Measurements from ENCODE around the gene TMEM108.

Gene TMEM108

DNA sequence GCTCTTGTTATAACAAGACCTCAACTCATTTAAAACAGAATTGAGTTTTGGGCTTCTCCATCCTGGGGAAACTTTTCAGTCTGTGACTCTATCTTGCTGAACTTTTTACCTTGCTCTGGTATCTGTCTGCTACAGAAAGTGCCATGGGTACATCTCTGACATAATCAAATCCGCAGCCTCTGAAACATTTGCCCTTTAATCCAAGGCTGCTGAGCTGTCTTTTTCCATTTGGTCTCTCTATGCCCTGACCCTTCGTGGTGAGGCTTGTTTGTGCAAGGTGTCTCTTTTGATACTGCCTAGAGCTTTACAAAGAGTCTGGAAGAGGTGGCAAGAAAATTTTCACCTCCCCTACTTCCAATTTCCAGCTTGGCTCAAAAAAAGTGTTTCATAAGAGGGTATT, 11.3 kb downstream of the TMEM108 start:
- FAIRE-seq: no peak

DNA sequence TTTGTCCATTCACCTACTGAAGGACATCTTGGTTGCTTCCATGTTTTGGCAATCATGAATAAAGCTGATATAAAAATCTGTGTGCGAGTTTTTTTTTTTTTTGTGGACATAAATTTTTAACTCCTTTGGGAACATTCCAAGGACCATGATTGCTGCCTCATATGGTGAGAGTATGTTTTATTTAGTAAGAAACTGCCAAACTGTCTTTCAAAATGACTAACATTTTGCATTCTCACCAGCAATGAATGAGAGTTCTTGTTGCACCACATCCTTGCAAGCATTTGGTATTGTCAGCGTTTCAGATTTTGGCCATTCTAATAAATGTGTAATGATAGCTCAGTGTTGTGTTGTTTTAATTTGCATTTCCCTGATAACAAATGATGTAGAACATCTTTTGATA, 12.7 kb downstream of the TMEM108 start:
- DNase-seq (ENCODE audit: insufficient read length, low spot score): no peak
- no peak for TF ChIP-seq SPI1 (IDR thresholded peaks at IDR 0.05; ENCODE audit: low read depth, low read length)
- no peak for TF ChIP-seq PAX5 (IDR thresholded peaks at IDR 0.05; ENCODE audit: insufficient read depth, low read length, severe bottlenecking)
- TF ChIP-seq POLR2A (IDR thresholded peaks at IDR 0.05; ENCODE audit: low read depth, low read length): no peak
- no peak for TF ChIP-seq POLR2AphosphoS5 (IDR thresholded peaks at IDR 0.05; ENCODE audit: low read depth, low read length)
- TF ChIP-seq POU2F2 (IDR thresholded peaks at IDR 0.05; ENCODE audit: low read depth, low read length): no peak
- no peak for TF ChIP-seq TAF1 (IDR thresholded peaks at IDR 0.05; ENCODE audit: low read depth, low read length)
- no peak for FAIRE-seq

More for the DNA sequence above, 11.3 kb downstream of the TMEM108 start:
- no peak for DNase-seq (ENCODE audit: insufficient read length, low spot score)
- no peak for TF ChIP-seq POLR2A (IDR thresholded peaks at IDR 0.05; ENCODE audit: low read depth, low read length)
- no peak for TF ChIP-seq POU2F2 (IDR thresholded peaks at IDR 0.05; ENCODE audit: low read depth, low read length)
- TF ChIP-seq POLR2AphosphoS5 (IDR thresholded peaks at IDR 0.05; ENCODE audit: low read depth, low read length): no peak
- no peak for TF ChIP-seq TAF1 (IDR thresholded peaks at IDR 0.05; ENCODE audit: low read depth, low read length)
- TF ChIP-seq PAX5 (IDR thresholded peaks at IDR 0.05; ENCODE audit: insufficient read depth, low read length, severe bottlenecking): no peak
- TF ChIP-seq SPI1 (IDR thresholded peaks at IDR 0.05; ENCODE audit: low read depth, low read length): no peak

DNA sequence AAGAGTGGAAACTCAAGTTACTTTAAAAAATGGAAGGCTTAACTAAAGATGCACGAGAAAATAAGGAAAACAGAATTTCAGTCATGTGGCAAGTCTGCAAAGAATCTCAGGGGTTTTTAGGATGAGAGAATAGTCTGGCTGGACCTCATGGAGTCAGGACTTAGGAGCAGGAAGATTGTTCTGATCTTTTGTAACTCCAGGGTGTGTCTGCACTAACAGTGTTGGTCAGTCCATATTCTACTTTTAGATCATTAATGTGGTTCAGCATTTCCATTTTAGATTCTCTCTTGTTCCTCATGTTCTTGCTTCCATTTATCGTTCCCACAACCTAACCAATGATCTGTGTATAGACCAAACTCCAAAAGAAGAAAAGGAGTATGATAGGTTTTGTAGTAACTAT, 15.3 kb downstream of the TMEM108 start:
- TF ChIP-seq PAX5 (IDR thresholded peaks at IDR 0.05; ENCODE audit: insufficient read depth, low read length, severe bottlenecking) (no peak), POLR2A (IDR thresholded peaks at IDR 0.05; ENCODE audit: low read depth, low read length) (no peak), SPI1 (IDR thresholded peaks at IDR 0.05; ENCODE audit: low read depth, low read length) (no peak), TAF1 (IDR thresholded peaks at IDR 0.05; ENCODE audit: low read depth, low read length) (no peak), POU2F2 (IDR thresholded peaks at IDR 0.05; ENCODE audit: low read depth, low read length) (no peak), POLR2AphosphoS5 (IDR thresholded peaks at IDR 0.05; ENCODE audit: low read depth, low read length) (no peak)
- FAIRE-seq: no peak
- no peak for DNase-seq (ENCODE audit: insufficient read length, low spot score)

DNA sequence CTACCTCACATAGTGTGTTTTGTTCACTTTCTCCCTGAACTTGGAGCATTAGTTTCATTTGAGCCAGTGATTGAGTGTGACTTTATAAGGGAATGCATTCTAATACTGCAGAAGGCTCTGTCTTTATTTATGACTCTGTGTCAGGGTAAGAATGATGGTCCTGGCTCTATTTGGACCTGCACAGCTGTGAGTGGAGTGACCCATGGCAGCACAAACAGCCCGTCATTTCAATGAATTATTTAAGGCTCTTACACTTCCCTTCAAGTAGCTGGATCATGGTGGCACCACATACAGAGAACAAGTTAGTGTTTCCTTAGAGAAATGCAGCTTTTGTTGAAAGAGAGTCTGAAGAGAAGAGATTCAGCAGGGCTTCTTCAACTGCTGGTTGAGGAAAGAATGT, 16.4 kb downstream of the TMEM108 start:
- TF ChIP-seq SPI1 (IDR thresholded peaks at IDR 0.05; ENCODE audit: low read depth, low read length) (no peak), POLR2A (IDR thresholded peaks at IDR 0.05; ENCODE audit: low read depth, low read length) (no peak), POU2F2 (IDR thresholded peaks at IDR 0.05; ENCODE audit: low read depth, low read length) (no peak), POLR2AphosphoS5 (IDR thresholded peaks at IDR 0.05; ENCODE audit: low read depth, low read length) (no peak), TAF1 (IDR thresholded peaks at IDR 0.05; ENCODE audit: low read depth, low read length) (no peak), PAX5 (IDR thresholded peaks at IDR 0.05; ENCODE audit: insufficient read depth, low read length, severe bottlenecking) (no peak)
- DNase-seq (ENCODE audit: insufficient read length, low spot score) (no peak), FAIRE-seq (no peak)

DNA sequence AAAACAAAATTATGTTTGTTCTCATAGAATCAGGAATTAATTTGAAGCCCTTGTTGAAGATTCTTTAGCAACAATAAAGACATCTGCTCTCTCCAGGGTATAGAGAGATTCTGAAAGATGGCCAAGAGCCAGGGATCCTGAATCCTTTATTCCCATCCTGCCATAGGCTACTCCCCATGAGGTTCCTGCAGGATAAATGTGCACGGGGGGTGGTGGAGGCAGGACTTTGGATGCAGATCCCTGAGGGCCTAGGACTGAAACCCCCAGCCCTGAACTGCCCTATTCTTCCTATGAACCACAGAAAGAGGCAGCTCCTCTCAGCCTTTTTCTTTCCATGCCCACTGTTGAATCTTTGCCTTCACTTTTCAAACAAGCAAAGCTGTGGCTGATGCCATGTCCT, 17.1 kb downstream of the TMEM108 start:
- no peak for DNase-seq (ENCODE audit: insufficient read length, low spot score)
- FAIRE-seq: no peak
- TF ChIP-seq POU2F2 (IDR thresholded peaks at IDR 0.05; ENCODE audit: low read depth, low read length) (no peak), SPI1 (IDR thresholded peaks at IDR 0.05; ENCODE audit: low read depth, low read length) (no peak), TAF1 (IDR thresholded peaks at IDR 0.05; ENCODE audit: low read depth, low read length) (no peak), PAX5 (IDR thresholded peaks at IDR 0.05; ENCODE audit: insufficient read depth, low read length, severe bottlenecking) (no peak), POLR2A (IDR thresholded peaks at IDR 0.05; ENCODE audit: low read depth, low read length) (no peak), POLR2AphosphoS5 (IDR thresholded peaks at IDR 0.05; ENCODE audit: low read depth, low read length) (no peak)

DNA sequence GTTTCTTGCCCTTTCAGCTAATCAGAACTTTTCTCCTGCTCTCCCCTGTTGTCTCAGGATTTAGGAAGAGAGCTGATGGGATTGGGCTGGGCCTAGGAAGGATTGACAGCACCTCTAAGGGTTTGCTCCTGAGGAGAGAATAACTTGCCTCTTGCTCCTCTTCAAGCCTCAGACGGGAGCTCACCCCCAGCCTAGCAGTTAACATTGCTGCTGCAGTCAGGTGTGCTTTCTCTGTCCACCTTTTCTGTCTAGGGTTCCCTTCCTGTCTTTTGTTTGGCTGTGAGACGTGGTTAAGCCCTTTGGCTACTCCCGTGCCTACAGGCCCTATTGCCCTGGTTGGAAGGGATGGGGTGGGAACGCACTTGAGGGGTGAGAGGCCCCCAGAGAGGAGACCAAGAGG, 20.1 kb downstream of the TMEM108 start:
- no peak for TF ChIP-seq POLR2AphosphoS5 (IDR thresholded peaks at IDR 0.05; ENCODE audit: low read depth, low read length)
- TF ChIP-seq TAF1 (IDR thresholded peaks at IDR 0.05; ENCODE audit: low read depth, low read length): no peak
- no peak for TF ChIP-seq POU2F2 (IDR thresholded peaks at IDR 0.05; ENCODE audit: low read depth, low read length)
- no peak for TF ChIP-seq SPI1 (IDR thresholded peaks at IDR 0.05; ENCODE audit: low read depth, low read length)
- TF ChIP-seq PAX5 (IDR thresholded peaks at IDR 0.05; ENCODE audit: insufficient read depth, low read length, severe bottlenecking): no peak
- TF ChIP-seq POLR2A (IDR thresholded peaks at IDR 0.05; ENCODE audit: low read depth, low read length): no peak
- FAIRE-seq (no peak), DNase-seq (ENCODE audit: insufficient read length, low spot score) (no peak)

DNA sequence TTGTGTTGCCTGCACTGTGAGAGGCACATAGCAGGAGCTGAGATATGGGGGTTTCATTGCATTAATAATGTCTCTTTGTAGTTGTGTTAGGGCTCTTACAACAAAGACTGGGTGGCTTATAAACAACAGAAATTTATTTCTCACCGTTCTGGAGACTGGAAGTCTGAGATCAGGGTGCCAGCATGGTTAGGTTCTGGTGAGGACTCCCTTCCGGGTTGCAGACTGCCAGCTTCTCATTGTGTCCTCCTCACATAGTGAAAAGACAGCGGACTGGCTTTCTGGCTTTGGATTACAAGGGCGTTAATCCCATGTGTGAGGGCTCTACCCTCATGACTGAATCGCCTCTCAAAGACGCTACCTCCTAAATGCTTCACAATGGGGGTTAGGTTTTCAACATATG, 20.6 kb downstream of the TMEM108 start:
- no peak for FAIRE-seq
- TF ChIP-seq SPI1 (IDR thresholded peaks at IDR 0.05; ENCODE audit: low read depth, low read length) (no peak), TAF1 (IDR thresholded peaks at IDR 0.05; ENCODE audit: low read depth, low read length) (no peak)
- DNase-seq (ENCODE audit: insufficient read length, low spot score): no peak

DNA sequence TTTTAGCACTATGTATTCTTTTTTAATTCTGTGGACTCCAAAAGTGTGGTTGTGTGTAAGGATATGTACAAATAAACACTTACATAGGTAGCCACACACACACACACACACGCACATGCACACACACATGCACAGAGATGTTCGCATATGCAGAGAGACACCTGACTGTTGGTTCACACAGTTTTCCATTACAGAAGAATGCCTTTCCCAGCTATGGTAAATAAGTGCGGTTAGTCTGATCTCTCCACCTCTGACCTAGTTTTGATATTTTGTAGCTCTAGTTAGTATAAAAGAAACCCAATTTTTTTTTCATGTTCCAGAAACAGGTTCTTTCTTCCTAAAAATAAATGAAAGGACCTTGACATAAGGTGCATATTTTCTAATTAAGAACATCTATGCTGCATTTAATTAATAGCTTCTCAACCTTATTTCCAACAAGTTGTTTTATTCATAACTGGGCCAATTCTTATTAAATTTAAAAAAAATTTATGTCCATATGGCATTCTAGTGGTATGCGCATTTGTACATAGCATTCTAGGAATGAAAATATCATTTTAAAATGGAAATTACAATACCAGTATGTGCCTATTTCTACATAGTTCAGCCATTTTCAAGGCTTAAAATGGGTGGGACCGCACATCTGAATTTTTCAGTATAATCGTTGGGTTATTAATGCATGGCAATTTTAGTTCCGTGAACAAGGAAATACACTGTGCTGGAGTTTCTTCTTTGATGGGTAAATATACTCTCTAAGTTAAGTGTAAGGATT, 27.2 kb downstream of the TMEM108 start:
- FAIRE-seq (no peak), DNase-seq (ENCODE audit: insufficient read length, low spot score) (no peak)
- TF ChIP-seq POU2F2 (IDR thresholded peaks at IDR 0.05; ENCODE audit: low read depth, low read length) (no peak), POLR2AphosphoS5 (IDR thresholded peaks at IDR 0.05; ENCODE audit: low read depth, low read length) (no peak), SPI1 (IDR thresholded peaks at IDR 0.05; ENCODE audit: low read depth, low read length) (no peak), POLR2A (IDR thresholded peaks at IDR 0.05; ENCODE audit: low read depth, low read length) (no peak), TAF1 (IDR thresholded peaks at IDR 0.05; ENCODE audit: low read depth, low read length) (no peak), PAX5 (IDR thresholded peaks at IDR 0.05; ENCODE audit: insufficient read depth, low read length, severe bottlenecking) (no peak)

DNA sequence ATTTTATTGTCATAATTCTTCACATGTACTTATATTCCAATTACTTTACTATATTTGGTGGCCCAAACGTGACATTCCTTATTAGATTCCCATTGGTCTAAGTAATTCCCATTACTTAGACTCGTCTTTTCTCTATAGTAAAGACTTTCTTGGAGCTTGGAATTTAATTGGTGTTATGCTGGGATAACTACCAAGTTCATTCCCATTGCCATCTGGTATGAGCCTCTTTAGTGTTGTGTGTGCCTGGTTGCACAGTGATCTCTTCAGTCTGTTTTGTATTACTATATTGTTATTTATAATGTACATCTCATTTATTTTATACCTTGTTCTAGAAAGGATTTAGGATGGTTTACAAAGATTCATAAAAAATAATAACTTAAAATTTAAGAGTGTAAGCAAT, 27.8 kb downstream of the TMEM108 start:
- FAIRE-seq (no peak), DNase-seq (ENCODE audit: insufficient read length, low spot score) (no peak)
- TF ChIP-seq POLR2A (IDR thresholded peaks at IDR 0.05; ENCODE audit: low read depth, low read length) (no peak), TAF1 (IDR thresholded peaks at IDR 0.05; ENCODE audit: low read depth, low read length) (no peak), PAX5 (IDR thresholded peaks at IDR 0.05; ENCODE audit: insufficient read depth, low read length, severe bottlenecking) (no peak), POLR2AphosphoS5 (IDR thresholded peaks at IDR 0.05; ENCODE audit: low read depth, low read length) (no peak), SPI1 (IDR thresholded peaks at IDR 0.05; ENCODE audit: low read depth, low read length) (no peak), POU2F2 (IDR thresholded peaks at IDR 0.05; ENCODE audit: low read depth, low read length) (no peak)
